ENCODE measurements around the gene CASQ1.

CASQ1 gene

GRCh38 chr1:160189649-160190625 lies at the start of gene CASQ1:
Gene CASQ1 (plus strand): TSS chr1:160190575. CDS start chr1:160190752, 177 bp downstream.
- no peaks in the 10 kb centered on the region for H3K36me3 Mint-ChIP-seq (ENCODE audit: low read depth)
- no peaks in the 10 kb centered on the region for H3K9me3 Mint-ChIP-seq

GRCh38 chr1:160143695-160144094 lies 46.7 kb upstream of the CASQ1 start:
- Mint-ChIP-seq H3K27me3 (peaks cover 15% of the 10 kb centered on the region), H3K36me3 (ENCODE audit: low read depth) (no peaks in the 10 kb centered on the region), H3K9me3 (no peaks in the 10 kb centered on the region), H3K4me3 (no peak overlapping the region), H3K4me1 (ENCODE audit: low read depth) (no peaks in the 10 kb centered on the region), H3K27ac (no peak overlapping the region)

More at GRCh38 chr1:160189649-160190625, at the start of gene CASQ1:
- H3K27me3 Mint-ChIP-seq: no peaks in the 10 kb centered on the region
- H3K4me3 Mint-ChIP-seq: no peak within 1 kb of the TSS
- no peak within 1 kb of the TSS for H3K27ac Mint-ChIP-seq
- H3K4me1 Mint-ChIP-seq (ENCODE audit: low read depth): no peaks in the 10 kb centered on the region

GRCh38 chr1:160144921-160145320 lies 45.5 kb upstream of the CASQ1 start:
- H3K27ac Mint-ChIP-seq: no peak overlapping the region
- H3K27me3 Mint-ChIP-seq: peaks cover 15% of the 10 kb centered on the region
- H3K9me3 Mint-ChIP-seq: no peaks in the 10 kb centered on the region
- H3K4me1 Mint-ChIP-seq (ENCODE audit: low read depth): no peaks in the 10 kb centered on the region
- no peaks in the 10 kb centered on the region for H3K36me3 Mint-ChIP-seq (ENCODE audit: low read depth)
- no peak overlapping the region for H3K4me3 Mint-ChIP-seq

- H3K27me3 Mint-ChIP-seq: peaks cover 14% of the 10 kb centered on the region
- no peak overlapping the region for H3K27ac Mint-ChIP-seq
- H3K36me3 Mint-ChIP-seq (ENCODE audit: low read depth): no peaks in the 10 kb centered on the region
- H3K9me3 Mint-ChIP-seq: no peaks in the 10 kb centered on the region
- no peak overlapping the region for H3K4me3 Mint-ChIP-seq
- H3K4me1 Mint-ChIP-seq (ENCODE audit: low read depth): no peaks in the 10 kb centered on the region
Measured at GRCh38 chr1:160146107-160146506, 44.3 kb upstream of the CASQ1 start.

- Mint-ChIP-seq H3K27me3 (peaks cover 8% of the 10 kb centered on the region), H3K27ac (no peak overlapping the region), H3K9me3 (no peaks in the 10 kb centered on the region), H3K4me1 (ENCODE audit: low read depth) (no peaks in the 10 kb centered on the region), H3K36me3 (ENCODE audit: low read depth) (no peaks in the 10 kb centered on the region), H3K4me3 (no peak overlapping the region)
Measured at GRCh38 chr1:160148121-160148520, 42.3 kb upstream of the CASQ1 start.

- no peak overlapping the region for H3K27ac Mint-ChIP-seq
- no peaks in the 10 kb centered on the region for H3K9me3 Mint-ChIP-seq
- H3K27me3 Mint-ChIP-seq: peaks cover 8% of the 10 kb centered on the region
- no peaks in the 10 kb centered on the region for H3K4me1 Mint-ChIP-seq (ENCODE audit: low read depth)
- no peaks in the 10 kb centered on the region for H3K36me3 Mint-ChIP-seq (ENCODE audit: low read depth)
- H3K4me3 Mint-ChIP-seq: no peak overlapping the region
Measured at GRCh38 chr1:160149233-160149632, 41.1 kb upstream of the CASQ1 start.

GRCh38 chr1:160149716-160150115 lies 40.7 kb upstream of the CASQ1 start:
- Mint-ChIP-seq H3K27ac (no peak overlapping the region), H3K27me3 (peaks cover 3% of the 10 kb centered on the region), H3K4me1 (ENCODE audit: low read depth) (no peaks in the 10 kb centered on the region), H3K36me3 (ENCODE audit: low read depth) (no peaks in the 10 kb centered on the region), H3K4me3 (no peak overlapping the region), H3K9me3 (no peaks in the 10 kb centered on the region)

- Mint-ChIP-seq H3K27me3 (peaks cover 4% of the 10 kb centered on the region), H3K9me3 (no peaks in the 10 kb centered on the region), H3K36me3 (ENCODE audit: low read depth) (no peaks in the 10 kb centered on the region), H3K4me3 (no peak within 1 kb of the TSS), H3K27ac (no peak within 1 kb of the TSS), H3K4me1 (ENCODE audit: low read depth) (no peaks in the 10 kb centered on the region)
Measured at GRCh38 chr1:160151303-160151702, 39.1 kb upstream of the CASQ1 start, which contains the start of gene ATP1A4. Gene ATP1A4 (plus strand): TSS chr1:160151603. CDS start chr1:160152041, 438 bp downstream.

GRCh38 chr1:160154790-160155189 lies 35.6 kb upstream of the CASQ1 start:
- Mint-ChIP-seq H3K4me3 (no peak overlapping the region), H3K27me3 (peaks cover 11% of the 10 kb centered on the region), H3K36me3 (ENCODE audit: low read depth) (no peaks in the 10 kb centered on the region), H3K27ac (no peak overlapping the region), H3K9me3 (no peaks in the 10 kb centered on the region), H3K4me1 (ENCODE audit: low read depth) (no peaks in the 10 kb centered on the region)

- Mint-ChIP-seq H3K4me3 (no peak overlapping the region), H3K36me3 (ENCODE audit: low read depth) (no peaks in the 10 kb centered on the region), H3K4me1 (ENCODE audit: low read depth) (no peaks in the 10 kb centered on the region), H3K9me3 (no peaks in the 10 kb centered on the region), H3K27ac (no peak overlapping the region), H3K27me3 (peaks cover 11% of the 10 kb centered on the region)
Measured at GRCh38 chr1:160156361-160156760, 34.0 kb upstream of the CASQ1 start.

GRCh38 chr1:160157174-160157573 lies 33.2 kb upstream of the CASQ1 start:
- no peaks in the 10 kb centered on the region for H3K36me3 Mint-ChIP-seq (ENCODE audit: low read depth)

GRCh38 chr1:160158031-160158430 lies 32.3 kb upstream of the CASQ1 start:
- H3K4me1 Mint-ChIP-seq (ENCODE audit: low read depth): no peaks in the 10 kb centered on the region
- H3K36me3 Mint-ChIP-seq (ENCODE audit: low read depth): no peaks in the 10 kb centered on the region
- H3K27me3 Mint-ChIP-seq: peaks cover 11% of the 10 kb centered on the region
- H3K27ac Mint-ChIP-seq: no peak overlapping the region
- no peak overlapping the region for H3K4me3 Mint-ChIP-seq
- H3K9me3 Mint-ChIP-seq: no peaks in the 10 kb centered on the region

More at GRCh38 chr1:160157174-160157573, 33.2 kb upstream of the CASQ1 start:
- Mint-ChIP-seq H3K27me3 (peaks cover 11% of the 10 kb centered on the region), H3K27ac (no peak overlapping the region), H3K4me1 (ENCODE audit: low read depth) (no peaks in the 10 kb centered on the region), H3K9me3 (no peaks in the 10 kb centered on the region), H3K4me3 (no peak overlapping the region)

- Mint-ChIP-seq H3K9me3 (no peaks in the 10 kb centered on the region), H3K4me3 (no peak overlapping the region), H3K27me3 (peaks cover 11% of the 10 kb centered on the region), H3K27ac (no peak overlapping the region), H3K4me1 (ENCODE audit: low read depth) (no peaks in the 10 kb centered on the region), H3K36me3 (ENCODE audit: low read depth) (no peaks in the 10 kb centered on the region)
Measured at GRCh38 chr1:160158534-160158933, 31.8 kb upstream of the CASQ1 start.

GRCh38 chr1:160159846-160160245 lies 30.5 kb upstream of the CASQ1 start:
- Mint-ChIP-seq H3K4me1 (ENCODE audit: low read depth) (no peaks in the 10 kb centered on the region), H3K4me3 (no peak overlapping the region), H3K36me3 (ENCODE audit: low read depth) (no peaks in the 10 kb centered on the region), H3K9me3 (no peaks in the 10 kb centered on the region), H3K27ac (no peak overlapping the region), H3K27me3 (peaks cover 15% of the 10 kb centered on the region)

- peaks cover 18% of the 10 kb centered on the region for H3K27me3 Mint-ChIP-seq
- no peak overlapping the region for H3K4me3 Mint-ChIP-seq
- peaks cover 12% of the 10 kb centered on the region for H3K4me1 Mint-ChIP-seq (ENCODE audit: low read depth)
- no peak overlapping the region for H3K27ac Mint-ChIP-seq
- no peaks in the 10 kb centered on the region for H3K36me3 Mint-ChIP-seq (ENCODE audit: low read depth)
- no peaks in the 10 kb centered on the region for H3K9me3 Mint-ChIP-seq
Measured at GRCh38 chr1:160161965-160162705, 28.2 kb upstream of the CASQ1 start.
